Body of pancreas (tissue), 4 donors: Measurements from ENCODE around the gene ACTR3.

Experiments used
- POLR2A ChIP-seq, 3 donors: fragments of 450-650 bp; IDR thresholded peaks; one replicate each; pipeline ENCODE4 v1.6.1; 2016; ENCODE audit warnings: antibody characterized with exemption in 3 of 3, mild to moderate bottlenecking in 2 of 3
- TF ChIP-seq, protein P1 (sequence below), 7 experiments: fragments of 450-650 bp in 4 of 7; fragments of 200-600 bp in 3 of 7; sonication (generic) in 3 of 7; IDR thresholded peaks; one replicate each; pipeline ENCODE4 v1.5.1; 2016 to 2019; ENCODE audit warnings: antibody characterized with exemption in 7 of 7

DNA sequence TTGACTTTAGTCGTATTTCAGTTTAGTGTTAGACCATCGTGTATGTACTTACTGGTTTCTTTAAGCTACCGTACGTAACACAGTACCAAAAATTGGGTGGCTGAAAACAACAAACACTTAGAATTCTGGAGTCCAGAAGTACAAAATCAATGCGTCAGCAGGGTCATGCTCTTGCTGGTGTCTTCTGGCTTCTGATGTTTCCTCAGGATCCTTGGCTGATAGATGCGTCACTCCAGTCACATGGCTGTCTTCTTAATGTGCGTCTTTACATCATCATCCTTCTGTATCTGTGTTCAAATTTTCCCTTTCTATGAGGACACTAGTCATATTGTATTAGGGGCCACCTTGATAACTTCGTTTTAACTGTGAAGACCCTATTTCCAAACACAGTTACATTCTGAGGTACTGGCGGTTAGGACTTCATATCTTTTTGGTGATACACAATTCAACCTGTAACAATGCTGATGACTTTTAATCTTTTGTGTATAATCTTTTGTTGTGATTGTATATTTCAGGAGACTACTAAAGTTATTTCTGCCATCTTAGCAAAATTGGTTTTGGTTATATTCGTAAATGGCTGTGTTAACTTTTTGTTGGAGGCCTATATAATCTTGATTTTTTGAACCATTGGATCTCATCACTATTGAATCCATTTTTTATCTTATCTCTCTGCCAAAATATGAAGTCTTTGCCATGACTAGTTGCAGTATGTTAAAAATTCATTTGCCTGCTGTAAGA lies 25.4 kb downstream of the ACTR3 start:
- TF ChIP-seq, protein P1, sequence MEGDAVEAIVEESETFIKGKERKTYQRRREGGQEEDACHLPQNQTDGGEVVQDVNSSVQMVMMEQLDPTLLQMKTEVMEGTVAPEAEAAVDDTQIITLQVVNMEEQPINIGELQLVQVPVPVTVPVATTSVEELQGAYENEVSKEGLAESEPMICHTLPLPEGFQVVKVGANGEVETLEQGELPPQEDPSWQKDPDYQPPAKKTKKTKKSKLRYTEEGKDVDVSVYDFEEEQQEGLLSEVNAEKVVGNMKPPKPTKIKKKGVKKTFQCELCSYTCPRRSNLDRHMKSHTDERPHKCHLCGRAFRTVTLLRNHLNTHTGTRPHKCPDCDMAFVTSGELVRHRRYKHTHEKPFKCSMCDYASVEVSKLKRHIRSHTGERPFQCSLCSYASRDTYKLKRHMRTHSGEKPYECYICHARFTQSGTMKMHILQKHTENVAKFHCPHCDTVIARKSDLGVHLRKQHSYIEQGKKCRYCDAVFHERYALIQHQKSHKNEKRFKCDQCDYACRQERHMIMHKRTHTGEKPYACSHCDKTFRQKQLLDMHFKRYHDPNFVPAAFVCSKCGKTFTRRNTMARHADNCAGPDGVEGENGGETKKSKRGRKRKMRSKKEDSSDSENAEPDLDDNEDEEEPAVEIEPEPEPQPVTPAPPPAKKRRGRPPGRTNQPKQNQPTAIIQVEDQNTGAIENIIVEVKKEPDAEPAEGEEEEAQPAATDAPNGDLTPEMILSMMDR (IDR thresholded peaks at IDR 0.05), result no peak
- no peak for TF ChIP-seq POLR2A (IDR thresholded peaks at IDR 0.05)
